Measurements from ENCODE around the gene CYP4B1.

CYP4B1 gene

GRCh38 chr1:46862348-46862747 lies 63.5 kb downstream of the CYP4B1 start:
- Mint-ChIP-seq H3K4me1 (ENCODE audit: low read depth) (peaks cover 4% of the 10 kb centered on the region), H3K4me3 (no peak overlapping the region), H3K9me3 (no peaks in the 10 kb centered on the region), H3K27me3 (ENCODE audit: low read depth) (peaks cover 10% of the 10 kb centered on the region), H3K27ac (no peak overlapping the region), H3K36me3 (ENCODE audit: low read depth) (no peaks in the 10 kb centered on the region)
- DNase-seq (ENCODE audit: low spot score): no peak

Data from T-helper 2 cell treated with Interferon-gamma antibody and Interleukin-4, amounts not matched to agents 5 μg/mL and 100 μg/mL, for 36 hours (primary cell).